NCI-H2196 treated with DMSO at 0.1 percent for 48 hours (cell line): ENCODE data around the gene CLEC4M.
"Not testable (repeated sequence)": the region's sequence is repeated elsewhere in the genome, so short reads cannot be mapped to it uniquely, and the experiment has no call there.

ENCODE experiments used
- DNase-seq: peaks from one replicate; lab custom pipeline; 2025; ENCODE audit not compliant: unreplicated experiment; lab: John Stamatoyannopoulos, UW

CLEC4M gene

GRCh38 chr19:7806234-7806633 lies 43.2 kb downstream of the CLEC4M start:
- no peak for DNase-seq

DNA sequence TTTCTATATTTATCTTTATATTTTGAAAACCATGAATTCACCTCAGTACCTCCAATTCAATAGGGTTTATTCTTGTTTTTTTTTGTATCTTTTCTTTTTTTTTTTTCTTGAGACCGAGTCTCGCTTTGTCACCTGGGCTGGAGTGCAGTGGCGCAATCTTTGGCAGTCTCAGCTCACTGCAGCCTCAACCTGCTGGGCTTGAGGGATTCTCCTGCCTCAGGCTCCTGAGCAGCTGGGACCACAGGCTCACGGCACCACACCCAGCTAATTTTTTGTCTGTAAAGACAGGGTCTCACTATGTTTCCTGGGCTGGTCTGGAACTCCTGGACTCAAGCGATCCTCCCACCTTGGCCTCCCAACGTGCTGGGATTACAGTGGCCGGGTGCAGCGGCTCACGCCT lies 43.8 kb downstream of the CLEC4M start:
- no peak for DNase-seq

- DNase-seq, result no peak
Observed at GRCh38 chr19:7808108-7808507, 45.1 kb downstream of the CLEC4M start.

DNA sequence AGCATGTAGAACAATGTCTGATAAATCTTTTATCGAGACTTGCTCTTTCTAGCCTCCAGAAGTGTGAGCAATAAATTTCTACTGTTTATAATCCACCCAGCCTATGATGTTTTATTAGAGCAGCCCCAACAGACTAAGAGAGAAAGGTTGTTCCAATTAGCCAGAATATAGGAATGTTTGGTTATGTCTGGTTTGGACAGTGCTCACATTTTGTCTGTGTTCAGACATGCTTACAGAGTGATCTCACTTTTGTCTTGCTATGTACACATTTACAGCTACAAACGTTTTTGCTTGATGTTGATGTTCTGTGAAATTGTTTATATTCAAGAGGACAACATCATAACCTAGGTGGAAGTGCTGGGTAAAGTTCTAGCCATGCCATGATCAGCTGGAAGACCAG lies 48.9 kb downstream of the CLEC4M start:
- no peak for DNase-seq

DNA sequence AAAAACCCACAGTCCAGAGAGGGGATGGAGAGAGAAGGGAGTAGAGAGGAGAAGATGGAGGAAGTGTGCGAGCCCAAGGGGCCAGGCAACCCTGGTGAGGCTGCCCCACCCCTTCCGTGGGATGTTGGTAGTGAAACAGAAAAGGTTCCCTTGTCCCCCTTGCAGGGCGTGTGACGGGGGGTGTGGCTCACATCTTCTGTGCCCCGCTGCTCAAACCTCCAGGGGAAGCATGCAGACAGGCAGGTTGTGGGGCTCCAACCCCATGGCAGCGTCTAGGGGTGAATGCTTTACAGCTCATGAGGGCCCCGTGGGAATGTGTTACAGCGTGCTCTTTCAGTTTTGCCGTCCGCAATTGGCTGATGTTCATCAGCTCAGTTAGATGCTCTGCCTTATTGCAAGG lies 52.3 kb downstream of the CLEC4M start:
- no peak for DNase-seq

- DNase-seq, result not testable (repeated sequence)
Observed at GRCh38 chr19:7816040-7816439, 53.0 kb downstream of the CLEC4M start.

DNA sequence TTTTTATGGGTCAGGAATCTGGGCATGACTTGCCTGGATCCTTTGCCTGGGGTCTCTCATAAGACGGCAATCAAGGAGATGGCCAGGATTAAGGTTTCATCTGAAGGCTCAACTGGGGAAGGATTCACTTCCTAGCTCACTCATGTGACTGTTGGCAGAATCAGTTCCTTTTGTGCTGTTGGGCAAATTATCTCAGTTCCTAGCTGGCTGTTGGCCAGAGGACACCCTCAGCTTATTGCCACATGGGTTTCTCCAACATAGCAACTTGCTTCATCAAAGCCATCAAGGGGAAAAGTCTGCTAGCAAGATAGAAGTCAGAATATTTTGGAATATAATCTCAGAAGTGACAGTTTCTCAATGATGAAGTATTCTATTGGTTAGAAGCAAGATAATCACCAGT lies 54.8 kb downstream of the CLEC4M start:
- DNase-seq, result no peak

- DNase-seq, result no peak
Observed at GRCh38 chr19:7818806-7819205, 55.8 kb downstream of the CLEC4M start.
